GM12864 (cell line): Measurements from ENCODE around the gene CXCL16.

Experiments used
- DNase-seq: peaks from one replicate; pipeline ENCODE4 v3.0.0-alpha.2; 2011; ENCODE audit warnings: low read depth
- H3K4me3 ChIP-seq: 2 replicates; pipeline ENCODE4 v1.5.1; 2011; ENCODE audit warnings: mild to moderate bottlenecking, low read depth, low read length, control low read depth
- CTCF ChIP-seq: IDR thresholded peaks from 2 replicates; pipeline ENCODE4 v1.5.1; 2011; ENCODE audit warnings: low read depth, mild to moderate bottlenecking, moderate library complexity, low read length, control low read depth, inconsistent platforms; ENCODE audit errors: missing control alignments

Gene CXCL16

GRCh38 chr17:4785311-4786105, 45.8 kb upstream of the CXCL16 start:
- TF ChIP-seq CTCF = no peak
- no peak overlapping the region for H3K4me3 ChIP-seq
- DNase-seq = no peak

GRCh38 chr17:4782652-4783051, 42.9 kb upstream of the CXCL16 start:
- H3K4me3 ChIP-seq = no peak overlapping the region
- TF ChIP-seq CTCF = no peak
- no peak for DNase-seq

DNA sequence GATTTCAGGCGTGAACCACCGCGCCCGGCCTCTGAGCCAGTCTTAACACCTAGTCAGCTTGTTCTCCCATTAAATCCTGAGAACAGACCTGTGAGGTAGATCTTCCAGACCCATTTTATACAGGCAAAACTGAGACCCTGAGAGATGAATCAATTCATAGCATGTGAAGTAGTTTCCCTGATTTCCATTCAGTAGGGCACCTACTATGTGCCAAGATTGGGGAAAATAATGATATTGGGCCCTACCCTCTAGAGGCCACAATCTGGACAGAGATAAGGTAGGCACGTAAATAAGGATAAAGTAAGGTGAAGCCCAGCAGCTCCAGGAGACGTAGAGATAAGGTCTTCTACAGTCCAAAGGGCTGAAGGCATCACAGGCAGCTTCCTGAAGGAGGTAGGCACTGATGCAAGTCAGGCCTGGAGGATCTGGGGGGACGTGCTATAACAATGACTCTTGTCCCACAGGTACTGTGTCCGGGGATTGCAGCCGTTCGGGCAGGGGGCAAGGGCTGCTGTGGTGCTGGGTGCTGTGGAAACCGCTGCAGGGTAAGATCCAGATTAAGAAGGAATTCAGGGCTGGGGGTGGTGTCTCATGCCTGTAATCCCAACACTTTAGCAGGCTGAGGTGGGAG, 40.7 kb upstream of the CXCL16 start:
- TF ChIP-seq CTCF = no peak
- no peak for DNase-seq
- no peak overlapping the region for H3K4me3 ChIP-seq

DNA sequence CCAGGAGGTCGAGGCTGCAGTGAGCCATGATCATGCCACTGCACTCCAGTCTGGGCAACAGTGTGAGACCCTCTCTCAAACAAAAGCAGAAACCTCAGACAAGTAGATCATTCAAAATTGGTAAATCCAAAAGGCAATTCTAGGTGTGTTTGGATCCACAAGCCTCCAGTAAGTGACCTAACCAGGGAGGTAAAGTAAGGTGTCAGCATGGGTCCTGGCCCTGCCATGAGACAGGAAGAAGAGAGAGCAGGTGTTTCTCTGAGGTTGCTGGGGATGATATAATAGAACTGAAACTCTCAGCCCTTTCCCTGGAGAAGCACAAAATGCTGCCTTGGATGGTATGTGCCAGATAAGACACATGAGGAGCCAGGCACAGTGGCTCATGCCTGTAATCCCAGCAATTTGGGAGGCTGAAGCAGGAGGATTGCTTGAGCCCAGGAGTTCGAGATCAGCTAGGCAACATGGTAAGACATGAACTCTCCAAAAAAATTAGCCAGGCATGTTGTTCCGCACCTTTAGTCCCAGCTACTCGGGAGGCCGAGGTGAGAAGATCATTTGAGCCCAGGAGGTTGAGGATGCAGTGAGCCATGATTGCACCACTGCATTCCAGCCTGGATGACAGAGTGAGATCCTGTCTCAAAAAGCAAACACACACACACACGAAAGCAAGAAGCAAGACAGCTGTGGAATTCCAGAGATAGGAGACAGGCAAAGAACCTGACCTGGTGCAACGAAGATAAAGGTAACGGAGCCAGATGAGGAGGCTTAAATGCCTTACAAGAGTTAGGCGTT, 38.4 kb upstream of the CXCL16 start:
- TF ChIP-seq CTCF = no peak
- H3K4me3 ChIP-seq = no peak overlapping the region
- no peak for DNase-seq

DNA sequence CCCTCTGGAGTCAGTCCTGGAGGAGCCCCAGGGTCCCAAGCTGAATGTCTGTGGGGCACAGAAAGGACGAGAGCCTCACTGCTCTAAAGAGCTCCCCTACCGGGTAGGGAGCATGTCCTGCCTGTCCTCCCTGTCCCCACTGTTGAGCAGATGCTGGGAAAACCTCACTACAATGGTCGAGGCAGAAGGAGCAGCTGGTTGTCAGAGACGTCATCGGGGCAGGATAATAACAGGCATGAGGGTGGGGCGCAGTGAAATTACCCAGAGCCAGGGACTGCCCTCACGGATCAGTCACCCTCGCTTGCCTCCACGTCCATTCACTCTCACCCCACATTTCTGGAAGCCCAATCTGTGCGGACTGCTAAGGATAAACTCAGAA, 32.5 kb upstream of the CXCL16 start:
- DNase-seq = no peak

GRCh38 chr17:4771519-4772234, 31.9 kb upstream of the CXCL16 start, which contains the start of gene TM4SF5:
TSS of gene TM4SF5 (plus strand) at chr17:4771886. CDS start at chr17:4771923, 37 bp downstream.
- TF ChIP-seq CTCF = no peak
- no peak for DNase-seq
- H3K4me3 ChIP-seq = no peak within 1 kb of the TSS

More for the DNA sequence above, 32.5 kb upstream of the CXCL16 start:
- TF ChIP-seq CTCF = no peak
- H3K4me3 ChIP-seq = no peak overlapping the region
